ENCODE measurements around the gene RNF214. TPM values are rescaled to one million over a fixed set of nuclear protein-coding genes. Genes with fewer than 3 reads are reported as not detected.

The RNF214 gene
- total and polyA plus RNA-seq, 2 of the 4 experiments (the other 2 are of a cell fraction): 7.9 to 14.8 TPM

- Histone ChIP-seq H2BK120ac (ENCODE audit: low read depth, low read length) (peak overlapping the region; percentile 81), H3K18ac (ENCODE audit: low read depth, low read length) (peak overlapping the region; percentile 36), H4K91ac (ENCODE audit: insufficient read depth, low read depth, low read length) (peak overlapping the region; percentile 81), H4K5ac (ENCODE audit: low read depth, low read length) (peak overlapping the region; percentile 51), H4K8ac (ENCODE audit: low read depth in 2 of 2, low read length in 2 of 2) (peak overlapping the region; percentile 12 to 88), H3K4me2 (ENCODE audit: low read depth, low read length) (peak overlapping the region; percentile 23; the same call in 1 of the 2 replicates), H2BK15ac (ENCODE audit: low read depth, low read length) (peak overlapping the region; percentile 16; the same call in 1 of the 3 replicates), H3K79me1 (ENCODE audit: low read depth in 1 of 2, low read length in 2 of 2) (peaks cover 13 to 50% of the 10 kb centered on the region in 2 experiments; a peak in 3 of 4 replicates), H3K9me3 (ENCODE audit: control insufficient read depth, insufficient read depth, low read length) (no peaks in the 10 kb centered on the region), H2AK5ac (ENCODE audit: low read depth, low read length) (peak overlapping the region; percentile 69; the same call in 1 of the 2 replicates), H2AK9ac (replicated peaks; ENCODE audit: low read depth, low read length, poor library complexity) (peak overlapping the region; percentile 77), H3K36me3 (ENCODE audit: control insufficient read depth, insufficient read depth, low read length) (peaks cover 47% of the 10 kb centered on the region), H3K4me3 (ENCODE audit: insufficient read depth, low read depth, low read length) (no peak overlapping the region), H4K20me1 (ENCODE audit: insufficient read depth, low read length) (no peaks in the 10 kb centered on the region), H3K9ac (ENCODE audit: low read depth, low read length) (peak overlapping the region; percentile 2; the same call in 1 of the 2 replicates), H2BK5ac (ENCODE audit: low read depth, low read length, poor library complexity, severe bottlenecking) (peak overlapping the region; percentile 77), H3K4me1 (ENCODE audit: control insufficient read depth, insufficient read depth, low read length) (peaks cover 38% of the 10 kb centered on the region), H2BK20ac (ENCODE audit: low read depth, low read length) (peak overlapping the region; percentile 72), H3K14ac (replicated peaks; ENCODE audit: low read depth, low read length) (peak overlapping the region; percentile 92), H3K27me3 (ENCODE audit: control insufficient read depth, insufficient read depth, low read length) (no peaks in the 10 kb centered on the region), H3K23ac (ENCODE audit: low read depth, low read length) (peak overlapping the region; percentile 41; the same call in 1 of the 2 replicates), H3K4ac (ENCODE audit: low read depth, low read length) (peak overlapping the region; percentile 99), H3K56ac (ENCODE audit: extremely low read depth, insufficient read depth, low read length) (no peak overlapping the region; the same call in 1 of the 2 replicates), H3K27ac (ENCODE audit: insufficient read depth, low read length) (peak overlapping the region; percentile 58), H3K9me1 (ENCODE audit: insufficient read depth, low read length) (peaks cover 27% of the 10 kb centered on the region), H2AFZ (replicated peaks; ENCODE audit: low read length, poor library complexity) (no peak overlapping the region)
- ChIA-PET CTCF (interaction anchor here (0.7 to 1.2 kb wide), 3 partner anchors 8 to 430 kb away, joined by 3 to 4 read pairs (median 3); partner anchors contain the start of gene APOA5), POLR2A (ENCODE audit: unreplicated experiment) (interaction anchor here (0.7 to 1.6 kb wide), 2 partner anchors 19 to 78 kb away, joined by 4 to 6 read pairs; partner anchors contain the start of gene PAFAH1B2)
- 64% methylated on average over 4 of the region's 7 CpGs; no CpG with 5 or more reads in 1 of the 2 experiments for WGBS, 2 experiments (ENCODE audit: extremely low coverage in 2 of 2, insufficient read length in 1 of 2)
- intact Hi-C loops (cut with micrococcal nuclease) (loop anchor here (10.0 kb wide), 1 partner anchor 367 kb away; no protein-coding TSS in a partner anchor), dilution Hi-C loops (cut with HindIII; ENCODE audit: low sequenced_read_pairs, unreplicated experiment) (no loop called here), in situ Hi-C loops (cut with MboI; ENCODE audit: low sequenced_read_pairs) (loop anchor here (10.0 kb wide), 1 partner anchor 347 kb away; no protein-coding TSS in a partner anchor)
- DNase-seq: peak; percentile 72
- peak; percentile 25 for ATAC-seq (ENCODE audit: low read depth)
- TF ChIP-seq RAD21 (IDR thresholded peaks at IDR 0.05; ENCODE audit: low read length): peak; percentile 13; the same call in 1 of the 2 replicates
- TF ChIP-seq CTCF (conservative IDR thresholded peaks at IDR 0.05; ENCODE audit: low read depth, low read length): 0 out of 2 replicates have a peak, but pooled peaks have one; percentile 15
- TF ChIP-seq RCOR1 (IDR thresholded peaks at IDR 0.05; ENCODE audit: insufficient replicate concordance, low read length): no peak
- no peak for TF ChIP-seq BHLHE40 (IDR thresholded peaks at IDR 0.05; ENCODE audit: low read depth, low read length)
- no TSS peak for BruUV-seq (replicated peaks)
Observed at GRCh38 chr11:117221775-117222517, 10.5 kb upstream of the RNF214 start.
